Mucosa of stomach (tissue), 1 donor: Measurements from ENCODE around the gene RALGAPB.
"Not testable (repeated sequence)": the region's sequence is repeated elsewhere in the genome, so short reads cannot be mapped to it uniquely, and the experiment has no call there.

ENCODE experiments used
- H3K27me3 ChIP-seq: one replicate; pipeline ENCODE4 v1.7.0; 2013; ENCODE audit warnings: mild to moderate bottlenecking, low read length; ENCODE audit not compliant: control insufficient read depth, insufficient read depth
- H3K36me3 ChIP-seq: one replicate; pipeline ENCODE4 v1.7.0; 2013; ENCODE audit warnings: low read length; ENCODE audit not compliant: control insufficient read depth, insufficient read depth
- H3K4me1 ChIP-seq: one replicate; pipeline ENCODE4 v1.7.0; 2013; ENCODE audit warnings: mild to moderate bottlenecking, low read length; ENCODE audit not compliant: control insufficient read depth, insufficient read depth
- H3K4me3 ChIP-seq: one replicate; pipeline ENCODE4 v1.7.0; 2013; ENCODE audit warnings: low read length
- H3K9ac ChIP-seq: one replicate; pipeline ENCODE4 v1.7.0; 2013; ENCODE audit warnings: mild to moderate bottlenecking, low read length, moderate library complexity
- H3K9me3 ChIP-seq: one replicate; pipeline ENCODE4 v1.7.0; 2013; ENCODE audit warnings: mild to moderate bottlenecking, low read length, moderate library complexity; ENCODE audit not compliant: control insufficient read depth
- donor health status: Pancreatic carcinoma.

The RALGAPB gene

GRCh38 chr20:38584099-38584763 lies 111.6 kb downstream of the RALGAPB start:
- Histone ChIP-seq H3K4me1 (no peaks in the 10 kb centered on the region), H3K9ac (no peak overlapping the region), H3K36me3 (no peaks in the 10 kb centered on the region), H3K9me3 (no peaks in the 10 kb centered on the region), H3K4me3 (no peak overlapping the region), H3K27me3 (peaks cover 7% of the 10 kb centered on the region)

GRCh38 chr20:38585404-38586180 lies 112.9 kb downstream of the RALGAPB start:
- no peaks in the 10 kb centered on the region for H3K36me3 ChIP-seq
- peaks cover 7% of the 10 kb centered on the region for H3K27me3 ChIP-seq
- no peak overlapping the region for H3K4me3 ChIP-seq
- no peaks in the 10 kb centered on the region for H3K4me1 ChIP-seq
- H3K9me3 ChIP-seq = no peaks in the 10 kb centered on the region
- H3K9ac ChIP-seq = no peak overlapping the region

GRCh38 chr20:38586181-38586525 lies 113.5 kb downstream of the RALGAPB start:
- Histone ChIP-seq H3K27me3 (peaks cover 6% of the 10 kb centered on the region), H3K4me3 (no peak overlapping the region)

GRCh38 chr20:38588303-38588702 lies 115.7 kb downstream of the RALGAPB start:
- Histone ChIP-seq H3K4me3 (no peak overlapping the region), H3K9ac (no peak overlapping the region), H3K27me3 (no peaks in the 10 kb centered on the region), H3K36me3 (no peaks in the 10 kb centered on the region), H3K9me3 (no peaks in the 10 kb centered on the region), H3K4me1 (no peaks in the 10 kb centered on the region)

More at GRCh38 chr20:38586181-38586525, 113.5 kb downstream of the RALGAPB start:
- Histone ChIP-seq H3K9me3 (no peaks in the 10 kb centered on the region), H3K4me1 (no peaks in the 10 kb centered on the region), H3K36me3 (no peaks in the 10 kb centered on the region), H3K9ac (no peak overlapping the region)

- no peak overlapping the region for H3K4me3 ChIP-seq
- no peaks in the 10 kb centered on the region for H3K9me3 ChIP-seq
- no peak overlapping the region for H3K9ac ChIP-seq
- no peaks in the 10 kb centered on the region for H3K4me1 ChIP-seq
- no peaks in the 10 kb centered on the region for H3K27me3 ChIP-seq
- no peaks in the 10 kb centered on the region for H3K36me3 ChIP-seq
Observed at GRCh38 chr20:38589351-38589750, 116.7 kb downstream of the RALGAPB start.

- H3K4me3 ChIP-seq = no peak overlapping the region
- H3K27me3 ChIP-seq = no peaks in the 10 kb centered on the region
- no peaks in the 10 kb centered on the region for H3K36me3 ChIP-seq
- no peaks in the 10 kb centered on the region for H3K9me3 ChIP-seq
- no peaks in the 10 kb centered on the region for H3K4me1 ChIP-seq
- H3K9ac ChIP-seq = no peak overlapping the region
Observed at GRCh38 chr20:38589967-38590675, 117.5 kb downstream of the RALGAPB start.

GRCh38 chr20:38590676-38591473 lies 118.2 kb downstream of the RALGAPB start:
- H3K27me3 ChIP-seq = no peaks in the 10 kb centered on the region
- H3K36me3 ChIP-seq = no peaks in the 10 kb centered on the region
- no peaks in the 10 kb centered on the region for H3K4me1 ChIP-seq
- no peak overlapping the region for H3K9ac ChIP-seq
- no peak overlapping the region for H3K4me3 ChIP-seq
- H3K9me3 ChIP-seq = no peaks in the 10 kb centered on the region

- Histone ChIP-seq H3K36me3 (no peaks in the 10 kb centered on the region), H3K9me3 (no peaks in the 10 kb centered on the region), H3K9ac (no peak overlapping the region), H3K27me3 (no peaks in the 10 kb centered on the region), H3K4me3 (no peak overlapping the region), H3K4me1 (no peaks in the 10 kb centered on the region)
Observed at GRCh38 chr20:38591474-38592410, 119.1 kb downstream of the RALGAPB start.

GRCh38 chr20:38592411-38592790 lies 119.8 kb downstream of the RALGAPB start:
- H3K9ac ChIP-seq, H3K9me3 ChIP-seq, H3K27me3 ChIP-seq, H3K36me3 ChIP-seq, H3K4me3 ChIP-seq, H3K4me1 ChIP-seq: not testable (repeated sequence)

- not testable (repeated sequence) for H3K4me3 ChIP-seq, H3K27me3 ChIP-seq, H3K9ac ChIP-seq, H3K36me3 ChIP-seq, H3K4me1 ChIP-seq, H3K9me3 ChIP-seq
Observed at GRCh38 chr20:38594281-38594680, 121.6 kb downstream of the RALGAPB start.

- not testable (repeated sequence) for H3K27me3 ChIP-seq, H3K4me1 ChIP-seq, H3K36me3 ChIP-seq, H3K9me3 ChIP-seq, H3K4me3 ChIP-seq, H3K9ac ChIP-seq
Observed at GRCh38 chr20:38595886-38596285, 123.2 kb downstream of the RALGAPB start.
